HepG2 (cell line): ENCODE data around the gene RAB11FIP5. TPM values are rescaled to one million over a fixed set of nuclear protein-coding genes. Genes with fewer than 3 reads are reported as not detected.

Experiments
- HDAC6 ChIP-seq: fragments of 200-600 bp; sonication (generic); IDR thresholded peaks from 2 replicates; pipeline ENCODE4 v1.7.0; 2017; ENCODE audit warnings: mild to moderate bottlenecking, antibody characterized with exemption, low read length, low read depth
- IRF2 ChIP-seq: IDR thresholded peaks from 2 replicates; pipeline ENCODE4 v1.6.1; 2018; ENCODE audit warnings: missing genetic modification reagents, missing compliant biosample characterization
- NCOA1 ChIP-seq: sonication (generic); formaldehyde crosslinking; IDR thresholded peaks from 2 replicates; pipeline ENCODE4 v1.9.0; 2021; ENCODE audit warnings: missing genetic modification reagents
- NFRKB ChIP-seq: fragments of 450-650 bp; IDR thresholded peaks from 2 replicates; pipeline ENCODE4 v1.6.1; 2017
- RCOR2 ChIP-seq: IDR thresholded peaks from 2 replicates; pipeline ENCODE4 v1.6.1; 2016; ENCODE audit warnings: missing biosample characterization, missing genetic modification reagents
- SMYD3 ChIP-seq: sonication (generic); formaldehyde crosslinking; IDR thresholded peaks from 2 replicates; pipeline ENCODE4 v1.8.1; 2023; ENCODE audit warnings: mild to moderate bottlenecking, missing genetic modification reagents
- SSRP1 ChIP-seq: IDR thresholded peaks from 2 replicates; pipeline ENCODE4 v1.6.1; 2016; ENCODE audit warnings: control low read depth
- ZMYM3 ChIP-seq: sonication (generic); formaldehyde crosslinking; IDR thresholded peaks from 2 replicates; pipeline ENCODE4 v1.5.1; 2020; ENCODE audit warnings: mild to moderate bottlenecking, missing genetic modification reagents
- ZNF180 ChIP-seq: sonication (generic); formaldehyde crosslinking; IDR thresholded peaks from 2 replicates; pipeline ENCODE4 v1.4.0; 2020; ENCODE audit warnings: low read depth, missing genetic modification reagents, borderline replicate concordance
- polyA plus RNA-seq, 8 experiments: library from polyadenylated mRNA; depleted of rRNA in 3 of 8; stranded (reverse) in 7 of 8; unstranded in 1 of 8; fragments of >200 nt; fragmentation: Illumina TruSeq in 4 of 8; extraction: Trizol in 4 of 8; gene quantifications; 2 replicates each; pipeline versions ENCODE4 v1.2.1 to v1.2.3, GENCODE V29; 2011 to 2016; ENCODE audit warnings: low read depth in 4 of 8, missing spikeins in 1 of 8, mixed read lengths in 1 of 8; ENCODE audit not compliant: insufficient read depth in 1 of 8
- total RNA-seq, 5 experiments: library from RNA; depleted of rRNA; stranded (reverse); fragments of >200 nt; fragmentation: Illumina TruSeq; extraction: Trizol; gene quantifications; 2 replicates each; pipeline ENCODE4 v1.2.3, GENCODE V29; 2016; ENCODE audit warnings: low read depth in 1 of 5
- TF ChIP-seq, protein P1 (sequence below): sonication (generic); formaldehyde crosslinking; conservative IDR thresholded peaks from 2 replicates; pipeline ENCODE4 v1.4.0; 2020; ENCODE audit warnings: missing genetic modification reagents
- TF ChIP-seq, protein P2 (sequence below): sonication (generic); formaldehyde crosslinking; IDR thresholded peaks from 2 replicates; pipeline ENCODE4 v1.9.0; 2021; ENCODE audit warnings: missing genetic modification reagents, borderline replicate concordance
- TF ChIP-seq, protein P3 (sequence below): sonication (generic); formaldehyde crosslinking; IDR thresholded peaks from 2 replicates; pipeline ENCODE4 v1.5.0; 2020; ENCODE audit warnings: missing genetic modification reagents, mild to moderate bottlenecking, borderline replicate concordance
- TF ChIP-seq, protein P4 (sequence below): sonication (generic); formaldehyde crosslinking; IDR thresholded peaks from 2 replicates; pipeline ENCODE4 v1.8.1; 2023; ENCODE audit warnings: missing genetic modification reagents, inconsistent platforms, borderline replicate concordance
- TF ChIP-seq, protein P5 (sequence below): sonication (generic); formaldehyde crosslinking; IDR thresholded peaks from 2 replicates; pipeline ENCODE4 v1.4.0; 2020; ENCODE audit warnings: missing genetic modification reagents, borderline replicate concordance
- TF ChIP-seq, protein P6 (sequence below): sonication (generic); formaldehyde crosslinking; IDR thresholded peaks from 2 replicates; pipeline ENCODE4 v1.8.1; 2022; ENCODE audit warnings: mild to moderate bottlenecking, missing genetic modification reagents

Gene RAB11FIP5
- total and polyA plus RNA-seq, 2 of the 13 experiments (the other 11 are each of a cell fraction or from before 2014, with no cell fraction given), result 9.4 to 22.9 TPM

DNA sequence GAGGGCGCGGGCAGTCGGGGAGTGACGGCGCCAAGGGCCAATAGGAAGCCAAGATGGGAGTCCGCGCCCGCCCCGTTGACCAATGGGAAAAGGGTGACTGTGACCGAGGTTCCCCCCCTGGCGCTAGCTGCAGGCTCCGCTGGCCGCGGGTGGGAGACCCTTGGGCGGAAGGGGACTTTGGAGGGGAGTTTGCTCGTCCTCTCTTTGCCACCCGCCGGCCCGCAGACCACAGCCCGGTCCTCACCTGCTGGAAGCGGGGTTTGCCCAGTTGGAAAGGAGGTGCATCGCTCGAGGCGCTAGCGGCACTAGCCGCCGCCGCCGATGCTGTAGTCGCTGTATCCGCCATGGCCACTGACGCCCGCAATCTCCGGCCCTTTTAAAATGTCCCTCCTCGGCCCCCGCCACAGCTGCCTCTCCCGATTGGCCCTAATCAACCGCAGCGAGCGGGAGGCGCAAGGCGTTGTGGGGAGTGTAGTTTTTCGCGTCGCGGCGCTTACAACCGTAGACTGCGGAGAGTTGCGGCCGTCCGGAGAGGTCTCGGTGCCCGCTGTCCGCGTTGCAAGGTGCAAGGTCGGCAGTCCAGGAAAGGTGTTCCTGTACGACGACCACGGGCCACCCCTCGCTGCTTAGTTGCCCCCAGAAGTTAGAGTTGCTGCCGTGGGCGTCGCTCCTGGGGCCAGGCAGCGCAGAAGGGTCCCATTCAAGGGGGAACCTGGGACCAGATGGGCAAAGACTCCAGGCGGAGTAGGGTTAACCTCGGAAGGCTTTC is 41.2 kb downstream of the RAB11FIP5 start, which contains the start of gene SFXN5 (continued):
- TF ChIP-seq SMYD3 (CRISPR knock-in tag), result peak; percentile 83
- TF ChIP-seq HDAC6, result no peak
- TF ChIP-seq, protein P1, sequence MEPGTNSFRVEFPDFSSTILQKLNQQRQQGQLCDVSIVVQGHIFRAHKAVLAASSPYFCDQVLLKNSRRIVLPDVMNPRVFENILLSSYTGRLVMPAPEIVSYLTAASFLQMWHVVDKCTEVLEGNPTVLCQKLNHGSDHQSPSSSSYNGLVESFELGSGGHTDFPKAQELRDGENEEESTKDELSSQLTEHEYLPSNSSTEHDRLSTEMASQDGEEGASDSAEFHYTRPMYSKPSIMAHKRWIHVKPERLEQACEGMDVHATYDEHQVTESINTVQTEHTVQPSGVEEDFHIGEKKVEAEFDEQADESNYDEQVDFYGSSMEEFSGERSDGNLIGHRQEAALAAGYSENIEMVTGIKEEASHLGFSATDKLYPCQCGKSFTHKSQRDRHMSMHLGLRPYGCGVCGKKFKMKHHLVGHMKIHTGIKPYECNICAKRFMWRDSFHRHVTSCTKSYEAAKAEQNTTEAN (CRISPR knock-in tag), result no peak
- TF ChIP-seq ZMYM3 (CRISPR knock-in tag), result no peak; the same call in 1 of the 2 replicates
- no peak for TF ChIP-seq NCOA1 (CRISPR knock-in tag)
- TF ChIP-seq RCOR2 (CRISPR knock-in tag), result no peak
- TF ChIP-seq, protein P2, sequence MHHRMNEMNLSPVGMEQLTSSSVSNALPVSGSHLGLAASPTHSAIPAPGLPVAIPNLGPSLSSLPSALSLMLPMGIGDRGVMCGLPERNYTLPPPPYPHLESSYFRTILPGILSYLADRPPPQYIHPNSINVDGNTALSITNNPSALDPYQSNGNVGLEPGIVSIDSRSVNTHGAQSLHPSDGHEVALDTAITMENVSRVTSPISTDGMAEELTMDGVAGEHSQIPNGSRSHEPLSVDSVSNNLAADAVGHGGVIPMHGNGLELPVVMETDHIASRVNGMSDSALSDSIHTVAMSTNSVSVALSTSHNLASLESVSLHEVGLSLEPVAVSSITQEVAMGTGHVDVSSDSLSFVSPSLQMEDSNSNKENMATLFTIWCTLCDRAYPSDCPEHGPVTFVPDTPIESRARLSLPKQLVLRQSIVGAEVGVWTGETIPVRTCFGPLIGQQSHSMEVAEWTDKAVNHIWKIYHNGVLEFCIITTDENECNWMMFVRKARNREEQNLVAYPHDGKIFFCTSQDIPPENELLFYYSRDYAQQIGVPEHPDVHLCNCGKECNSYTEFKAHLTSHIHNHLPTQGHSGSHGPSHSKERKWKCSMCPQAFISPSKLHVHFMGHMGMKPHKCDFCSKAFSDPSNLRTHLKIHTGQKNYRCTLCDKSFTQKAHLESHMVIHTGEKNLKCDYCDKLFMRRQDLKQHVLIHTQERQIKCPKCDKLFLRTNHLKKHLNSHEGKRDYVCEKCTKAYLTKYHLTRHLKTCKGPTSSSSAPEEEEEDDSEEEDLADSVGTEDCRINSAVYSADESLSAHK (CRISPR knock-in tag), result no peak; the same call in 1 of the 2 replicates
- peak; percentile 93; the same call in 1 of the 2 replicates for TF ChIP-seq IRF2 (CRISPR knock-in tag)
- TF ChIP-seq, protein P3, sequence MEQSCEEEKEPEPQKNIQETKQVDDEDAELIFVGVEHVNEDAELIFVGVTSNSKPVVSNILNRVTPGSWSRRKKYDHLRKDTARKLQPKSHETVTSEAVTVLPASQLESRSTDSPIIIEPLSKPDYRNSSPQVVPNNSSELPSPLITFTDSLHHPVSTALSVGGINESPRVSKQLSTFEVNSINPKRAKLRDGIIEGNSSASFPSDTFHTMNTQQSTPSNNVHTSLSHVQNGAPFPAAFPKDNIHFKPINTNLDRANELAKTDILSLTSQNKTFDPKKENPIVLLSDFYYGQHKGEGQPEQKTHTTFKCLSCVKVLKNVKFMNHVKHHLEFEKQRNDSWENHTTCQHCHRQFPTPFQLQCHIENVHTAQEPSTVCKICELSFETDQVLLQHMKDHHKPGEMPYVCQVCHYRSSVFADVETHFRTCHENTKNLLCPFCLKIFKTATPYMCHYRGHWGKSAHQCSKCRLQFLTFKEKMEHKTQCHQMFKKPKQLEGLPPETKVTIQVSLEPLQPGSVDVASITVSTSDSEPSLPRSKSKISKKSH (CRISPR knock-in tag), result peak; percentile 66; the same call in 1 of the 2 replicates
- no peak for TF ChIP-seq ZNF180 (CRISPR knock-in tag)
- TF ChIP-seq, protein P4, sequence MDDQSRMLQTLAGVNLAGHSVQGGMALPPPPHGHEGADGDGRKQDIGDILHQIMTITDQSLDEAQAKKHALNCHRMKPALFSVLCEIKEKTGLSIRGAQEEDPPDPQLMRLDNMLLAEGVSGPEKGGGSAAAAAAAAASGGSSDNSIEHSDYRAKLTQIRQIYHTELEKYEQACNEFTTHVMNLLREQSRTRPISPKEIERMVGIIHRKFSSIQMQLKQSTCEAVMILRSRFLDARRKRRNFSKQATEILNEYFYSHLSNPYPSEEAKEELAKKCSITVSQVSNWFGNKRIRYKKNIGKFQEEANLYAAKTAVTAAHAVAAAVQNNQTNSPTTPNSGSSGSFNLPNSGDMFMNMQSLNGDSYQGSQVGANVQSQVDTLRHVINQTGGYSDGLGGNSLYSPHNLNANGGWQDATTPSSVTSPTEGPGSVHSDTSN (CRISPR knock-in tag), result peak; percentile 99
- TF ChIP-seq SSRP1 (CRISPR knock-in tag), result 0 out of 2 replicates have a peak, but pooled peaks have one; percentile 34
- TF ChIP-seq, protein P5, sequence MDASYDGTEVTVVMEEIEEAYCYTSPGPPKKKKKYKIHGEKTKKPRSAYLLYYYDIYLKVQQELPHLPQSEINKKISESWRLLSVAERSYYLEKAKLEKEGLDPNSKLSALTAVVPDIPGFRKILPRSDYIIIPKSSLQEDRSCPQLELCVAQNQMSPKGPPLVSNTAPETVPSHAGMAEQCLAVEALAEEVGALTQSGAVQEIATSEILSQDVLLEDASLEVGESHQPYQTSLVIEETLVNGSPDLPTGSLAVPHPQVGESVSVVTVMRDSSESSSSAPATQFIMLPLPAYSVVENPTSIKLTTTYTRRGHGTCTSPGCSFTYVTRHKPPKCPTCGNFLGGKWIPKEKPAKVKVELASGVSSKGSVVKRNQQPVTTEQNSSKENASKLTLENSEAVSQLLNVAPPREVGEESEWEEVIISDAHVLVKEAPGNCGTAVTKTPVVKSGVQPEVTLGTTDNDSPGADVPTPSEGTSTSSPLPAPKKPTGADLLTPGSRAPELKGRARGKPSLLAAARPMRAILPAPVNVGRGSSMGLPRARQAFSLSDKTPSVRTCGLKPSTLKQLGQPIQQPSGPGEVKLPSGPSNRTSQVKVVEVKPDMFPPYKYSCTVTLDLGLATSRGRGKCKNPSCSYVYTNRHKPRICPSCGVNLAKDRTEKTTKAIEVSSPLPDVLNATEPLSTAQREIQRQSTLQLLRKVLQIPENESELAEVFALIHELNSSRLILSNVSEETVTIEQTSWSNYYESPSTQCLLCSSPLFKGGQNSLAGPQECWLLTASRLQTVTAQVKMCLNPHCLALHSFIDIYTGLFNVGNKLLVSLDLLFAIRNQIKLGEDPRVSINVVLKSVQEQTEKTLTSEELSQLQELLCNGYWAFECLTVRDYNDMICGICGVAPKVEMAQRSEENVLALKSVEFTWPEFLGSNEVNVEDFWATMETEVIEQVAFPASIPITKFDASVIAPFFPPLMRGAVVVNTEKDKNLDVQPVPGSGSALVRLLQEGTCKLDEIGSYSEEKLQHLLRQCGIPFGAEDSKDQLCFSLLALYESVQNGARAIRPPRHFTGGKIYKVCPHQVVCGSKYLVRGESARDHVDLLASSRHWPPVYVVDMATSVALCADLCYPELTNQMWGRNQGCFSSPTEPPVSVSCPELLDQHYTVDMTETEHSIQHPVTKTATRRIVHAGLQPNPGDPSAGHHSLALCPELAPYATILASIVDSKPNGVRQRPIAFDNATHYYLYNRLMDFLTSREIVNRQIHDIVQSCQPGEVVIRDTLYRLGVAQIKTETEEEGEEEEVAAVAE (CRISPR knock-in tag), result peak; percentile 55; the same call in 1 of the 2 replicates
- TF ChIP-seq NFRKB, result no peak
- TF ChIP-seq, protein P6, sequence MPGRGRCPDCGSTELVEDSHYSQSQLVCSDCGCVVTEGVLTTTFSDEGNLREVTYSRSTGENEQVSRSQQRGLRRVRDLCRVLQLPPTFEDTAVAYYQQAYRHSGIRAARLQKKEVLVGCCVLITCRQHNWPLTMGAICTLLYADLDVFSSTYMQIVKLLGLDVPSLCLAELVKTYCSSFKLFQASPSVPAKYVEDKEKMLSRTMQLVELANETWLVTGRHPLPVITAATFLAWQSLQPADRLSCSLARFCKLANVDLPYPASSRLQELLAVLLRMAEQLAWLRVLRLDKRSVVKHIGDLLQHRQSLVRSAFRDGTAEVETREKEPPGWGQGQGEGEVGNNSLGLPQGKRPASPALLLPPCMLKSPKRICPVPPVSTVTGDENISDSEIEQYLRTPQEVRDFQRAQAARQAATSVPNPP (CRISPR knock-in tag), result peak; percentile 71
